Ishikawa (cell line): ENCODE results near the gene HBS1L.

ENCODE experiments used
- CEBPB ChIP-seq: IDR thresholded peaks from 2 replicates; pipeline ENCODE4 v1.6.1; 2012
- CREB1 ChIP-seq: IDR thresholded peaks from 2 replicates; pipeline ENCODE4 v1.6.1; 2012; ENCODE audit warnings: low read depth
- EGR1 ChIP-seq: IDR thresholded peaks from 2 replicates; pipeline ENCODE4 v1.6.1; 2012
- EP300 ChIP-seq: IDR thresholded peaks from 2 replicates; pipeline ENCODE4 v1.6.1; 2012; ENCODE audit warnings: borderline replicate concordance
- FOXM1 ChIP-seq: IDR thresholded peaks from 2 replicates; pipeline ENCODE4 v1.6.1; 2012; ENCODE audit warnings: low read depth, borderline replicate concordance
- NFIC ChIP-seq: IDR thresholded peaks from 2 replicates; pipeline ENCODE4 v1.6.1; 2012
- REST ChIP-seq: IDR thresholded peaks from 2 replicates; pipeline ENCODE4 v1.6.1; 2012; ENCODE audit warnings: low read depth, mild to moderate bottlenecking
- TCF12 ChIP-seq: IDR thresholded peaks from 2 replicates; pipeline ENCODE4 v1.6.1; 2012; ENCODE audit warnings: low read depth
- YY1 ChIP-seq: IDR thresholded peaks from 2 replicates; pipeline ENCODE4 v1.6.1; 2012; ENCODE audit warnings: low read depth
- TF ChIP-seq, protein P1 (sequence below): IDR thresholded peaks from 2 replicates; pipeline ENCODE4 v1.6.1; 2012

DNA sequence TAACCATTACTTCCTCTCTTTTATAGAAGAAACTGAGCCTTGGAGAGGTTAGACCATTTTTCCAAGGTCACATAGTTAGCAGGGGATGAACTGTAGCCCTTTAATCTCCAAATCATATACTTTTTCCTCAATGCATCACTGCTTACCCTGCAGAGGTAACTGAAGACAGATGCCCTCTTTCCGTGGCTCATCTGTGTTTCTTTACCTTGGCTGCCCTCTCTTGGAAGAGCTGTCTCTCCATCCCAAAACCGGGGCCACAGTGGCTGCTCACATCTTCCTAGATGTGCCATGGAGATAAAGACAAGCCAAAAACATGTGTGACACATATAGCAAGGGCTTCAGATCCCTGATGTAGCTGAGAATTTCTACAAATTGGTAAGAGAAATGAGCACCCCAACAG lies 104.1 kb downstream of the HBS1L start:
- TF ChIP-seq, protein P1, sequence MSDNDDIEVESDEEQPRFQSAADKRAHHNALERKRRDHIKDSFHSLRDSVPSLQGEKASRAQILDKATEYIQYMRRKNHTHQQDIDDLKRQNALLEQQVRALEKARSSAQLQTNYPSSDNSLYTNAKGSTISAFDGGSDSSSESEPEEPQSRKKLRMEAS: no peak
- TF ChIP-seq EP300: no peak
- no peak for TF ChIP-seq CREB1
- TF ChIP-seq REST: no peak
- TF ChIP-seq NFIC: no peak
- TF ChIP-seq CEBPB: no peak
- no peak for TF ChIP-seq EGR1
- no peak for TF ChIP-seq YY1
- no peak for TF ChIP-seq FOXM1
- no peak for TF ChIP-seq TCF12
